GM12878 (cell line): ENCODE data around the gene ZNF423. TPM values are rescaled to one million over a fixed set of nuclear protein-coding genes. Genes with fewer than 3 reads are reported as not detected.
"Not testable (repeated sequence)": the region's sequence is repeated elsewhere in the genome, so short reads cannot be mapped to it uniquely, and the experiment has no call there.

Source experiments
- ATAC-seq: fragments of 200-7000 bp; cut with Tn5 transposase; 3 replicates; pipeline ENCODE4 v1.9.1; 2020; ENCODE audit warnings: mild to moderate bottlenecking, moderate library complexity
- BruUV-seq: library from RNA; stranded (reverse); fragments of 400-500 nt; replicated peaks from 2 replicates; lab custom pipeline; 2021; lab: Mats Ljungman, UMichigan
- CTCF ChIA-PET: fragments of 300-600 bp; sonication (Branson Sonifier 250); formaldehyde crosslinking; extraction: SDS; loops from one replicate; lab custom pipeline; 2021; ENCODE audit warnings: inconsistent platforms; lab: Yijun Ruan, JAX
- POLR2A ChIA-PET: fragments of 350-600 bp; formaldehyde crosslinking; extraction: SDS; loops from one replicate; lab custom pipeline; 2021; ENCODE audit warnings: inconsistent platforms; lab: Charles Lee
- RAD21 ChIA-PET: fragments of 300-600 bp; sonication (Branson Sonifier 250); formaldehyde crosslinking; loops from one replicate; lab custom pipeline; 2023; ENCODE audit warnings: antibody characterized with exemption; ENCODE audit not compliant: unreplicated experiment; lab: Charles Lee
- SMC1A ChIA-PET: fragments of 300-600 bp; sonication (Branson Sonifier 250); formaldehyde crosslinking; loops from one replicate; lab custom pipeline; 2023; ENCODE audit not compliant: unreplicated experiment, uncharacterized antibody; lab: Charles Lee
- DNase-seq: peaks from one replicate; pipeline ENCODE4 v3.0.0-alpha.2; 2011; ENCODE audit warnings: low read depth, low spot score
- FAIRE-seq: peaks from 3 replicates; lab custom pipeline; 2011; peaks lifted over from hg19 to GRCh38; lab: Jason Lieb, UNC
- H2AFZ ChIP-seq: 2 replicates; pipeline ENCODE4 v1.6.0; 2011; ENCODE audit warnings: low read depth, low read length, control low read depth; ENCODE audit not compliant: control insufficient read depth
- H3K27ac ChIP-seq: 2 replicates; pipeline ENCODE4 v1.5.1; 2011; ENCODE audit warnings: control low read depth; ENCODE audit not compliant: control insufficient read depth, insufficient read depth
- H3K27me3 ChIP-seq, 2 experiments: replicated peaks in 1 of 2; 2 replicates each; pipeline versions ENCODE4 v1.6.0 to v1.6.1; 2011; ENCODE audit warnings: low read length in 1 of 2; ENCODE audit not compliant: control insufficient read depth in 2 of 2, insufficient read depth in 2 of 2
- H3K36me3 ChIP-seq, 2 experiments: 2 replicates each; pipeline ENCODE4 v1.5.1; 2011; ENCODE audit warnings: low read length in 1 of 2; ENCODE audit not compliant: control insufficient read depth in 2 of 2, insufficient read depth in 2 of 2
- H3K4me1 ChIP-seq: 2 replicates; pipeline ENCODE4 v1.6.1; 2011; ENCODE audit warnings: mild to moderate bottlenecking, low read length, moderate library complexity, mixed read lengths; ENCODE audit not compliant: control insufficient read depth, insufficient read depth
- H3K4me2 ChIP-seq: 2 replicates; pipeline ENCODE4 v1.6.0; 2011; ENCODE audit warnings: control low read depth; ENCODE audit not compliant: control insufficient read depth, insufficient read depth
- H3K4me3 ChIP-seq: fragments of 200-600 bp; sonication (generic); 2 replicates; pipeline ENCODE4 v1.5.1; 2016
- H3K79me2 ChIP-seq: 2 replicates; pipeline ENCODE4 v1.6.0; 2011; ENCODE audit warnings: low read length; ENCODE audit not compliant: control insufficient read depth, insufficient read depth
- H3K9ac ChIP-seq: 2 replicates; pipeline ENCODE4 v1.8.0; 2011; ENCODE audit warnings: low read length, control low read depth, mixed read lengths; ENCODE audit not compliant: control insufficient read depth, insufficient read depth
- H3K9me3 ChIP-seq: replicated peaks from 3 replicates; pipeline ENCODE4 v1.5.1; 2011; ENCODE audit warnings: mild to moderate bottlenecking, low read length; ENCODE audit not compliant: control insufficient read depth, insufficient read depth
- H4K20me1 ChIP-seq: 2 replicates; pipeline ENCODE4 v1.6.0; 2011; ENCODE audit not compliant: control insufficient read depth, insufficient read depth
- CREM ChIP-seq: IDR thresholded peaks from 2 replicates; pipeline ENCODE4 v1.6.1; 2014; ENCODE audit warnings: antibody characterized with exemption, low read depth
- CTCF ChIP-seq, 3 experiments: IDR thresholded peaks in 2 of 3; conservative IDR thresholded peaks in 1 of 3; 2 replicates each; pipeline ENCODE4 v1.5.1; 2011; ENCODE audit warnings: low read depth in 3 of 3, low read length in 3 of 3, mild to moderate bottlenecking in 3 of 3, control low read depth in 2 of 3, moderate library complexity in 2 of 3, inconsistent platforms in 1 of 3, mixed read lengths in 1 of 3; ENCODE audit not compliant: control insufficient read depth in 2 of 3, insufficient read depth in 1 of 3; ENCODE audit errors: extremely low read depth in 1 of 3
- TAF1 ChIP-seq: IDR thresholded peaks from 2 replicates; pipeline ENCODE4 v1.6.1; 2011; ENCODE audit warnings: mild to moderate bottlenecking, low read depth, low read length, borderline replicate concordance
- WGBS: methylation state at CpG from one replicate; pipeline ENCODE4 v1.1.6; 2016; ENCODE audit warnings: low lambda C conversion rate; ENCODE audit not compliant: insufficient replicate concordance, insufficient coverage; ENCODE audit errors: missing lambda C conversion rate; 5-methylcytosine and 5-hydroxymethylcytosine counted together
- in situ Hi-C: fragments of 300-500 bp; cut with MboI; formaldehyde crosslinking; loops from 9 replicates; pipeline ENCODE4 v1.14.3; 2018; ENCODE audit warnings: mixed read lengths
- intact Hi-C: fragments of 100-400 bp; cut with micrococcal nuclease; formaldehyde crosslinking; loops from one replicate; pipeline ENCODE4 v1.14.2; 2022; ENCODE audit not compliant: unreplicated experiment
- polyA plus RNA-seq, 11 experiments: library from polyadenylated mRNA; depleted of rRNA in 4 of 11; unstranded in 6 of 11; stranded (reverse) in 5 of 11; fragments of >200 nt; fragmentation: Nextera tagmentation in 4 of 11; fragmentation: Illumina TruSeq in 1 of 11; extraction: Ambion mirVana in 4 of 11; extraction: Trizol in 1 of 11; gene quantifications; 1 replicate in 1 of 11; 2 replicates in 10 of 11; pipeline versions ENCODE4 v1.2.1 to v1.2.3, GENCODE V29; 2011 to 2016; ENCODE audit warnings: inconsistent platforms in 2 of 11, missing spikeins in 2 of 11, low read depth in 1 of 11
- total RNA-seq, 4 experiments: library from RNA; depleted of rRNA in 3 of 4; stranded (reverse); fragments of >200 nt in 3 of 4; fragmentation: Illumina TruSeq in 1 of 4; extraction: Trizol in 1 of 4; gene quantifications; 2 replicates each; pipeline versions ENCODE4 v1.2.1 to v1.2.3, GENCODE V29; 2013 to 2021

ZNF423 gene
- total and polyA plus RNA-seq, 10 of the 15 experiments (the other 5 are each of a cell fraction or from before 2014, with no cell fraction given): 0.03 to 0.64 (median 0.10) TPM

GRCh38 chr16:49881890-49882289 lies 26.0 kb upstream of the ZNF423 start:
- H3K4me2 ChIP-seq: no peak overlapping the region
- no peaks in the 10 kb centered on the region for H3K36me3 ChIP-seq
- no peaks in the 10 kb centered on the region for H3K4me1 ChIP-seq
- in situ Hi-C loops: no loop called here
- FAIRE-seq (no peak), ATAC-seq (no peak), DNase-seq (no peak)
- CTCF ChIA-PET: interaction anchor here (1.7 kb wide), 1 partner anchor 23 kb away, joined by 4 read pairs; no protein-coding TSS in a partner anchor
- intact Hi-C loops: no loop called here
- no peak overlapping the region for H3K9ac ChIP-seq
- no peaks in the 10 kb centered on the region for H3K9me3 ChIP-seq
- H3K27ac ChIP-seq: no peak overlapping the region
- RAD21 ChIA-PET: no interaction called here
- POLR2A ChIA-PET: no interaction called here
- TF ChIP-seq CTCF (IDR thresholded peaks at IDR 0.05 in 2 of 3, conservative IDR thresholded peaks at IDR 0.05 in 1 of 3; ENCODE audit: control insufficient read depth in 2 of 3, extremely low read depth in 1 of 3, insufficient read depth in 1 of 3, low read depth in 3 of 3, low read length in 3 of 3) (no peak), CREM (no peak), TAF1 (no peak)
- H2AFZ ChIP-seq: no peak overlapping the region
- BruUV-seq: no TSS peak
- SMC1A ChIA-PET: no interaction called here
- H3K27me3 ChIP-seq: peaks cover 0 to 5% of the 10 kb centered on the region in 2 experiments; a peak in 2 of 4 replicates
- no peak overlapping the region for H3K4me3 ChIP-seq
- H3K79me2 ChIP-seq: no peaks in the 10 kb centered on the region
- H4K20me1 ChIP-seq: no peaks in the 10 kb centered on the region
- 16% methylated on average over 7 of the region's 7 CpGs for WGBS

- BruUV-seq, FAIRE-seq, ATAC-seq, H3K4me1 ChIP-seq, DNase-seq, H3K79me2 ChIP-seq, H3K27ac ChIP-seq, in situ Hi-C loops, SMC1A ChIA-PET, H3K27me3 ChIP-seq, intact Hi-C loops, POLR2A ChIA-PET, H2AFZ ChIP-seq, H4K20me1 ChIP-seq, H3K9me3 ChIP-seq, CTCF ChIA-PET, RAD21 ChIA-PET, H3K4me3 ChIP-seq, H3K36me3 ChIP-seq, H3K4me2 ChIP-seq, H3K9ac ChIP-seq: not testable (repeated sequence)
- WGBS: 57% methylated on average over 2 of the region's 3 CpGs
Observed at GRCh38 chr16:49878540-49878939, 22.6 kb upstream of the ZNF423 start.
